ENCODE data around the gene RAB43. TPM values are rescaled to one million over a fixed set of nuclear protein-coding genes. Genes with fewer than 3 reads are reported as not detected.
"Not testable (repeated sequence)": the region's sequence is repeated elsewhere in the genome, so short reads cannot be mapped to it uniquely, and the experiment has no call there.

RAB43 gene
- polyA plus RNA-seq, 1 of the 3 experiments (the other 2 are of a cell fraction) = 9.5 TPM

DNA sequence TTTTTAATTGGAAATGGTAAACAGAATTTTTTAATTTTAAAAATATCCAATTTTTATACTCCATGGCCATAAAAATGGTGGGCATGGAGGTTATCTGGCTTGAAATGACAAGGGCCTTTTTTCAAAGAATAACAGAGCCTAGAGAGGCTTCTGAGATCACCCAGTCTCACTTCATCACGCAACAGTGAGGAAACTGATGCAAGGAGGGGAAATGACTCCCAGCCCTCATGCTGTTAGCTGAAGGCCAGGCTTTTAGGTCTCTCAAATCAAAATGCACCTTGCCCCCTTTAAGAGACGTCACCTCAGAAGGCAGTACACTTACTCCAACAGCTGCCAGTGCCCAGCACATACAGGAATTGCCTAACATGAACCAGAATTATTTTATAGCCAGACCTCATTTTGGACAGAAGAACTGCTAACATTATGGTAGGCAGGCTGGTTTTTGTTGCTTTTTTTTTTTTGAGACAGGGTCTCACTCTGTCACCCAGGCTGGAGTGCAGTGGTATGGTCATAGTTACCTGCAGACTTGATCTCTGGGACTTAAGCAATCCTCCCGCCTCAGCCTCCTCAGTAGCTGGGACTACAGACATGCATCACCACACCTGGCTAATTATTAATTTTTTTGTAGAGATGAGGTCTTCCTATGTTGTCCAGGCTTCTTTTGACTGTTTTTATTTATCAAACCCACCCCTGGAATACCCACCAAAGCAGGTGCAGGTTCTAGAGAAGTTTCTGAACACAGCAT is 9.1 kb downstream of the RAB43 start:
- CTCF ChIA-PET = interaction anchor here (3.6 kb wide), 1 partner anchor 142 kb away, joined by 20 read pairs; no protein-coding TSS in a partner anchor
- H3K79me2 ChIP-seq (ENCODE audit: insufficient read depth) = peaks cover 82% of the 10 kb centered on the region
- POLR2A ChIA-PET = no interaction called here
- no peaks in the 10 kb centered on the region for H3K9me2 ChIP-seq
- TF ChIP-seq, protein P1, sequence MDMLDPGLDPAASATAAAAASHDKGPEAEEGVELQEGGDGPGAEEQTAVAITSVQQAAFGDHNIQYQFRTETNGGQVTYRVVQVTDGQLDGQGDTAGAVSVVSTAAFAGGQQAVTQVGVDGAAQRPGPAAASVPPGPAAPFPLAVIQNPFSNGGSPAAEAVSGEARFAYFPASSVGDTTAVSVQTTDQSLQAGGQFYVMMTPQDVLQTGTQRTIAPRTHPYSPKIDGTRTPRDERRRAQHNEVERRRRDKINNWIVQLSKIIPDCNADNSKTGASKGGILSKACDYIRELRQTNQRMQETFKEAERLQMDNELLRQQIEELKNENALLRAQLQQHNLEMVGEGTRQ (IDR thresholded peaks at IDR 0.05; ENCODE audit: borderline replicate concordance, low read depth, low read length) = no peak
- TF ChIP-seq JUND (IDR thresholded peaks at IDR 0.05) (no peak), GABPA (IDR thresholded peaks at IDR 0.05; ENCODE audit: low read depth) (no peak), SMC3 (IDR thresholded peaks at IDR 0.05; ENCODE audit: low read depth, low read length) (no peak), TCF12 (IDR thresholded peaks at IDR 0.05) (no peak)
- TF ChIP-seq, protein P2, sequence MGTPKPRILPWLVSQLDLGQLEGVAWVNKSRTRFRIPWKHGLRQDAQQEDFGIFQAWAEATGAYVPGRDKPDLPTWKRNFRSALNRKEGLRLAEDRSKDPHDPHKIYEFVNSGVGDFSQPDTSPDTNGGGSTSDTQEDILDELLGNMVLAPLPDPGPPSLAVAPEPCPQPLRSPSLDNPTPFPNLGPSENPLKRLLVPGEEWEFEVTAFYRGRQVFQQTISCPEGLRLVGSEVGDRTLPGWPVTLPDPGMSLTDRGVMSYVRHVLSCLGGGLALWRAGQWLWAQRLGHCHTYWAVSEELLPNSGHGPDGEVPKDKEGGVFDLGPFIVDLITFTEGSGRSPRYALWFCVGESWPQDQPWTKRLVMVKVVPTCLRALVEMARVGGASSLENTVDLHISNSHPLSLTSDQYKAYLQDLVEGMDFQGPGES (IDR thresholded peaks at IDR 0.05; ENCODE audit: low read depth, low read length) = no peak
- TF ChIP-seq, protein P3, sequence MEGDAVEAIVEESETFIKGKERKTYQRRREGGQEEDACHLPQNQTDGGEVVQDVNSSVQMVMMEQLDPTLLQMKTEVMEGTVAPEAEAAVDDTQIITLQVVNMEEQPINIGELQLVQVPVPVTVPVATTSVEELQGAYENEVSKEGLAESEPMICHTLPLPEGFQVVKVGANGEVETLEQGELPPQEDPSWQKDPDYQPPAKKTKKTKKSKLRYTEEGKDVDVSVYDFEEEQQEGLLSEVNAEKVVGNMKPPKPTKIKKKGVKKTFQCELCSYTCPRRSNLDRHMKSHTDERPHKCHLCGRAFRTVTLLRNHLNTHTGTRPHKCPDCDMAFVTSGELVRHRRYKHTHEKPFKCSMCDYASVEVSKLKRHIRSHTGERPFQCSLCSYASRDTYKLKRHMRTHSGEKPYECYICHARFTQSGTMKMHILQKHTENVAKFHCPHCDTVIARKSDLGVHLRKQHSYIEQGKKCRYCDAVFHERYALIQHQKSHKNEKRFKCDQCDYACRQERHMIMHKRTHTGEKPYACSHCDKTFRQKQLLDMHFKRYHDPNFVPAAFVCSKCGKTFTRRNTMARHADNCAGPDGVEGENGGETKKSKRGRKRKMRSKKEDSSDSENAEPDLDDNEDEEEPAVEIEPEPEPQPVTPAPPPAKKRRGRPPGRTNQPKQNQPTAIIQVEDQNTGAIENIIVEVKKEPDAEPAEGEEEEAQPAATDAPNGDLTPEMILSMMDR (IDR thresholded peaks at IDR 0.05) = no peak
- H3K36me3 ChIP-seq (replicated peaks in 1 of 2; ENCODE audit: control insufficient read depth in 1 of 2, insufficient read depth in 2 of 2, low read length in 1 of 2) = peaks cover 2 to 14% of the 10 kb centered on the region in 2 experiments
- H4K20me1 ChIP-seq (ENCODE audit: insufficient read depth) = peaks cover 32% of the 10 kb centered on the region
- H3K9me3 ChIP-seq = no peaks in the 10 kb centered on the region
- H3K4me2 ChIP-seq = no peak overlapping the region
- no peak overlapping the region for H3K9ac ChIP-seq
- no peaks in the 10 kb centered on the region for H3K27me3 ChIP-seq (ENCODE audit: insufficient read depth)
- H3K4me3 ChIP-seq (ENCODE audit: low read depth in 2 of 2, low read length in 1 of 2) = no peak overlapping the region
- H2AFZ ChIP-seq (ENCODE audit: low read depth) = no peak overlapping the region
- no peak overlapping the region for H3K27ac ChIP-seq (ENCODE audit: low read depth in 2 of 2, low read length in 1 of 2)
- no peaks in the 10 kb centered on the region; a peak in 1 of 4 replicates for H3K4me1 ChIP-seq (ENCODE audit: control insufficient read depth in 1 of 2, insufficient read depth in 2 of 2, low read depth in 1 of 2, low read length in 1 of 2)
- H3F3A ChIP-seq (replicated peaks; ENCODE audit: insufficient read depth) = no peaks in the 10 kb centered on the region
- no peak for DNase-seq
- WGBS (ENCODE audit: low lambda C conversion rate) = 88% methylated on average over 3 of the region's 3 CpGs

DNA sequence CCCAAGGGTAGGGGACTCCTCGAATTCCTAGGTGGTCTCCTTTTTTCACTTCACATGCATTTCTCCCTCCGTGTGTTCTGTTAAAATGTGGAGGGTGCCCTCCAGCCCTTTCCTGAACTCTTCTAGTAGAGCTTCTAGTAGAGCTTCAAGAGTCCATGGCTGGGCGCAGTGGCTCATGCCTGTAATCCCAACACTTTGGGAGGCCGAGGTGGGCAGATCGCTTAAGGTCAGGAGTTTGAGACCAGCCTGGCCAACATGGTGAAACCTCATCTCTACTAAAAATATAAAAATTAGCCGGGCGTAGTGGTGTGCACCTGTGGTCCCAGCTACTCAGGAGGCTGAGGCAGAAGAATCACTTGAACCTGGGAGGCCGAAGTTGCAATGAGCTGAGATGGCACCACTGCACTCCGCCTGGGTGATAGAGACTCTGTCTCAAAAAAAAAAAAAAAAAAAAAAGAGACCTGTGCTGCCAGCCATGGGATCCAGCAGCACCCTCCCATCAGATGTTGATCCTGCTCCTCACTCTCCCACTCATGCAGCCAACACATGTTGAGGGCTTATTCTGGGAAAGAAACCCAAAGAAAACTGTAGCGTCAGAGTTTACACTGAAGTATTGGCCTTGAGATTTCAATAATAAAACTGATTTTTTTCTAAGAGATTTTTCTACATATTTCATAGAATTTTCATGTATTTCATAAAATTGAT is 10.4 kb downstream of the RAB43 start:
- H3K4me2 ChIP-seq; H3K27ac ChIP-seq (ENCODE audit: low read depth in 2 of 2, low read length in 1 of 2); DNase-seq; POLR2A ChIA-PET; H3K9ac ChIP-seq; H3K4me1 ChIP-seq (ENCODE audit: control insufficient read depth in 1 of 2, insufficient read depth in 2 of 2, low read depth in 1 of 2, low read length in 1 of 2); H3F3A ChIP-seq (replicated peaks; ENCODE audit: insufficient read depth); H3K9me3 ChIP-seq; H3K4me3 ChIP-seq (ENCODE audit: low read depth in 2 of 2, low read length in 1 of 2); H3K27me3 ChIP-seq (ENCODE audit: insufficient read depth); H3K9me2 ChIP-seq; H2AFZ ChIP-seq (ENCODE audit: low read depth): not testable (repeated sequence)
- 94% methylated on average over 7 of the region's 10 CpGs for WGBS (ENCODE audit: low lambda C conversion rate)
- CTCF ChIA-PET = interaction anchor here (3.6 kb wide), 1 partner anchor 141 kb away, joined by 20 read pairs; no protein-coding TSS in a partner anchor
- H3K79me2 ChIP-seq (ENCODE audit: insufficient read depth) = peaks cover 69% of the 10 kb centered on the region
- peaks cover 28% of the 10 kb centered on the region for H4K20me1 ChIP-seq (ENCODE audit: insufficient read depth)
- H3K36me3 ChIP-seq (replicated peaks in 1 of 2; ENCODE audit: control insufficient read depth in 1 of 2, insufficient read depth in 2 of 2, low read length in 1 of 2) = peaks cover 2 to 11% of the 10 kb centered on the region in 2 experiments
